HEK293T (cell line): ENCODE data around the gene TRIM61.
"Not testable (repeated sequence)": the region's sequence is repeated elsewhere in the genome, so short reads cannot be mapped to it uniquely, and the experiment has no call there.

Source experiments
- ARNT ChIP-seq: fragments of 450-650 bp; IDR thresholded peaks from 2 replicates; pipeline ENCODE4 v1.6.1; 2017; ENCODE audit warnings: mild to moderate bottlenecking
- BHLHE40 ChIP-seq: fragments of 450-650 bp; IDR thresholded peaks from 2 replicates; pipeline ENCODE4 v1.6.1; 2016; ENCODE audit warnings: mild to moderate bottlenecking, moderate library complexity, borderline replicate concordance
- CTBP1 ChIP-seq: fragments of 450-650 bp; IDR thresholded peaks from 2 replicates; pipeline ENCODE4 v1.6.1; 2016; ENCODE audit warnings: borderline replicate concordance
- TF ChIP-seq, protein P1 (sequence below): fragments of 450-650 bp; IDR thresholded peaks from 2 replicates; pipeline ENCODE4 v1.6.1; 2016

- TF ChIP-seq ARNT, BHLHE40, CTBP1: not testable (repeated sequence)
- TF ChIP-seq, protein P1, sequence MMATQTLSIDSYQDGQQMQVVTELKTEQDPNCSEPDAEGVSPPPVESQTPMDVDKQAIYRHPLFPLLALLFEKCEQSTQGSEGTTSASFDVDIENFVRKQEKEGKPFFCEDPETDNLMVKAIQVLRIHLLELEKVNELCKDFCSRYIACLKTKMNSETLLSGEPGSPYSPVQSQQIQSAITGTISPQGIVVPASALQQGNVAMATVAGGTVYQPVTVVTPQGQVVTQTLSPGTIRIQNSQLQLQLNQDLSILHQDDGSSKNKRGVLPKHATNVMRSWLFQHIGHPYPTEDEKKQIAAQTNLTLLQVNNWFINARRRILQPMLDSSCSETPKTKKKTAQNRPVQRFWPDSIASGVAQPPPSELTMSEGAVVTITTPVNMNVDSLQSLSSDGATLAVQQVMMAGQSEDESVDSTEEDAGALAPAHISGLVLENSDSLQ, result not testable (repeated sequence)
Observed at GRCh38 chr4:165001957-165002356, 24.5 kb upstream of the TRIM61 start.
